ENCODE measurements around the gene CARM1. TPM values are rescaled to one million over a fixed set of nuclear protein-coding genes. Genes with fewer than 3 reads are reported as not detected.
"Not testable (repeated sequence)": the region's sequence is repeated elsewhere in the genome, so short reads cannot be mapped to it uniquely, and the experiment has no call there.

The CARM1 gene
- total and polyA plus RNA-seq, 7 donors, result 59.1 to 110 (median 94.7) TPM

- WGBS, 3 donors, result 33 to 35% (median 34%) methylated on average over 38 of the region's 38 CpGs
- H3K36me3 ChIP-seq (ENCODE audit: insufficient read depth in 1 of 2, low read depth in 1 of 2), result peaks cover 0 to 29% of the 10 kb centered on the region in 2 donors
- intact Hi-C loops (cut with DNase I), result no loop called here
- ATAC-seq, result peak; percentile 63 to 75 (median 70)
- H3K4me1 ChIP-seq, result peaks cover 7% of the 10 kb centered on the region
- H3K4me3 ChIP-seq, result peak overlapping the region; percentile 84
- no peaks in the 10 kb centered on the region for H3K27me3 ChIP-seq (ENCODE audit: insufficient read depth in 3 of 3, low read length in 2 of 3)
- peak; percentile 90 to 96 for DNase-seq
- H3K27ac ChIP-seq, result peak overlapping the region; percentile 99
- H3K9me3 ChIP-seq, result peaks cover 5% of the 10 kb centered on the region
- TF ChIP-seq CTCF (IDR thresholded peaks at IDR 0.05), result no peak
Observed at GRCh38 chr19:10836479-10837330, 34.6 kb upstream of the CARM1 start.

- DNase-seq; H3K4me3 ChIP-seq; H3K9me3 ChIP-seq; ATAC-seq; H3K27ac ChIP-seq; H3K4me1 ChIP-seq; intact Hi-C loops (cut with DNase I); H3K27me3 ChIP-seq (ENCODE audit: insufficient read depth in 3 of 3, low read length in 2 of 3): not testable (repeated sequence)
- peaks cover 0 to 20% of the 10 kb centered on the region in 2 donors for H3K36me3 ChIP-seq (ENCODE audit: insufficient read depth in 1 of 2, low read depth in 1 of 2)
- WGBS, 3 donors, result 94 to 96% (median 94%) methylated on average over 7 of the region's 7 CpGs
Observed at GRCh38 chr19:10837649-10838048, 33.7 kb upstream of the CARM1 start.

GRCh38 chr19:10838377-10838776 is 33.0 kb upstream of the CARM1 start:
- Histone ChIP-seq H3K4me1 (peaks cover 7% of the 10 kb centered on the region), H3K27me3 (ENCODE audit: insufficient read depth in 3 of 3, low read length in 2 of 3) (no peaks in the 10 kb centered on the region), H3K36me3 (ENCODE audit: insufficient read depth in 1 of 2, low read depth in 1 of 2) (peaks cover 0 to 12% of the 10 kb centered on the region in 2 donors), H3K9me3 (peaks cover 5% of the 10 kb centered on the region), H3K27ac (no peak overlapping the region), H3K4me3 (no peak overlapping the region)
- intact Hi-C loops (cut with DNase I), result no loop called here
- no peak for TF ChIP-seq CTCF (IDR thresholded peaks at IDR 0.05)
- WGBS, 3 donors, result 80 to 85% (median 84%) methylated on average over 11 of the region's 11 CpGs
- DNase-seq, result no peak
- ATAC-seq, result no peak

- no peak overlapping the region for H3K27ac ChIP-seq
- ATAC-seq, result no peak
- H3K4me3 ChIP-seq, result no peak overlapping the region
- H3K36me3 ChIP-seq (ENCODE audit: insufficient read depth in 1 of 2, low read depth in 1 of 2), result peaks cover 0 to 4% of the 10 kb centered on the region in 2 donors
- TF ChIP-seq CTCF (IDR thresholded peaks at IDR 0.05), result no peak
- WGBS, 3 donors, result 83 to 88% (median 83%) methylated on average over 10 of the region's 10 CpGs
- DNase-seq, result no peak
- peaks cover 7% of the 10 kb centered on the region for H3K4me1 ChIP-seq
- intact Hi-C loops (cut with DNase I), result no loop called here
- H3K9me3 ChIP-seq, result peaks cover 5% of the 10 kb centered on the region
- no peaks in the 10 kb centered on the region for H3K27me3 ChIP-seq (ENCODE audit: insufficient read depth in 3 of 3, low read length in 2 of 3)
Observed at GRCh38 chr19:10839114-10840050, 32.0 kb upstream of the CARM1 start.

GRCh38 chr19:10842788-10843187 is 28.6 kb upstream of the CARM1 start:
- H3K27ac ChIP-seq, result no peak overlapping the region
- DNase-seq (no peak), ATAC-seq (no peak)
- H3K4me1 ChIP-seq, result no peaks in the 10 kb centered on the region
- H3K9me3 ChIP-seq, result no peaks in the 10 kb centered on the region
- WGBS, 3 donors, result 78 to 83% (median 82%) methylated on average over 7 of the region's 7 CpGs
- intact Hi-C loops (cut with DNase I), result no loop called here
- no peaks in the 10 kb centered on the region for H3K27me3 ChIP-seq (ENCODE audit: insufficient read depth in 3 of 3, low read length in 2 of 3)
- no peak overlapping the region for H3K4me3 ChIP-seq
- H3K36me3 ChIP-seq (ENCODE audit: insufficient read depth in 1 of 2, low read depth in 1 of 2), result no peaks in the 10 kb centered on the region
- TF ChIP-seq CTCF (IDR thresholded peaks at IDR 0.05), result no peak
